HepG2 (cell line): Measurements from ENCODE around the gene THRA. TPM values are rescaled to one million over a fixed set of nuclear protein-coding genes. Genes with fewer than 3 reads are reported as not detected.
A peak's percentile ranks its signal among the peaks of the same experiment; 100 is the strongest.

ENCODE experiments used
- FIP1L1 ChIP-seq: fragments of 200-400 bp; formaldehyde crosslinking; IDR thresholded peaks from 2 replicates; pipeline ENCODE4 v1.6.1; 2018; ENCODE audit warnings: low read depth, mild to moderate bottlenecking, low read length, moderate library complexity, borderline replicate concordance; ENCODE audit not compliant: insufficient read depth
- FOSL1 ChIP-seq: sonication (generic); formaldehyde crosslinking; IDR thresholded peaks from 2 replicates; pipeline ENCODE4 v1.9.0; 2021; ENCODE audit warnings: missing genetic modification reagents, borderline replicate concordance
- GATAD2A ChIP-seq: IDR thresholded peaks from 2 replicates; pipeline ENCODE4 v1.6.1; 2016
- GTF2F1 ChIP-seq: fragments of 150-350 bp; IDR thresholded peaks from 2 replicates; pipeline ENCODE4 v1.6.1; 2014; ENCODE audit warnings: low read length
- MTF1 ChIP-seq: sonication (generic); formaldehyde crosslinking; IDR thresholded peaks from 2 replicates; pipeline ENCODE4 v1.5.0; 2020; ENCODE audit warnings: missing genetic modification reagents
- PAF1 ChIP-seq: IDR thresholded peaks from 2 replicates; pipeline ENCODE4 v1.6.1; 2016; ENCODE audit warnings: missing genetic modification reagents, missing compliant biosample characterization
- PBX3 ChIP-seq: sonication (generic); formaldehyde crosslinking; IDR thresholded peaks from 2 replicates; pipeline ENCODE4 v1.8.1; 2023; ENCODE audit warnings: missing genetic modification reagents, inconsistent platforms, borderline replicate concordance
- PCBP1 ChIP-seq: fragments of 200-400 bp; formaldehyde crosslinking; IDR thresholded peaks from 2 replicates; pipeline ENCODE4 v1.6.1; 2017; ENCODE audit warnings: mild to moderate bottlenecking, low read depth, low read length, borderline replicate concordance
- SALL2 ChIP-seq: sonication (generic); formaldehyde crosslinking; IDR thresholded peaks from 2 replicates; pipeline ENCODE4 v1.8.1; 2023; ENCODE audit warnings: mild to moderate bottlenecking, missing genetic modification reagents, inconsistent platforms
- THAP7 ChIP-seq: sonication (generic); formaldehyde crosslinking; IDR thresholded peaks from 2 replicates; pipeline ENCODE4 v1.8.1; 2023; ENCODE audit warnings: mild to moderate bottlenecking, missing genetic modification reagents
- U2AF2 ChIP-seq: fragments of 200-400 bp; formaldehyde crosslinking; IDR thresholded peaks from 2 replicates; pipeline ENCODE4 v1.6.1; 2017; ENCODE audit warnings: low read depth, mild to moderate bottlenecking, low read length
- ZFYVE20 ChIP-seq: sonication (generic); formaldehyde crosslinking; IDR thresholded peaks from 2 replicates; pipeline ENCODE4 v1.8.0; 2023; ENCODE audit warnings: low read depth, mild to moderate bottlenecking, moderate library complexity, missing genetic modification reagents, borderline replicate concordance
- ZKSCAN5 ChIP-seq: sonication (generic); formaldehyde crosslinking; IDR thresholded peaks from 2 replicates; pipeline ENCODE4 v1.5.1; 2020; ENCODE audit warnings: mild to moderate bottlenecking, missing genetic modification reagents
- ZKSCAN8 ChIP-seq: IDR thresholded peaks from 2 replicates; pipeline ENCODE4 v1.6.1; 2016; ENCODE audit warnings: borderline replicate concordance, missing genetic modification reagents, missing compliant biosample characterization
- ZNF235 ChIP-seq: sonication (generic); formaldehyde crosslinking; IDR thresholded peaks from 2 replicates; pipeline ENCODE4 v1.8.1; 2023; ENCODE audit warnings: mild to moderate bottlenecking, missing genetic modification reagents, borderline replicate concordance
- ZNF256 ChIP-seq: sonication (generic); formaldehyde crosslinking; conservative IDR thresholded peaks from 2 replicates; pipeline ENCODE4 v1.4.0; 2020; ENCODE audit warnings: missing genetic modification reagents
- ZNF382 ChIP-seq: sonication (generic); formaldehyde crosslinking; IDR thresholded peaks from 2 replicates; pipeline ENCODE4 v1.5.0; 2020; ENCODE audit warnings: missing genetic modification reagents, mild to moderate bottlenecking, borderline replicate concordance
- ZNF557 ChIP-seq: sonication (generic); formaldehyde crosslinking; IDR thresholded peaks from 2 replicates; pipeline ENCODE4 v1.4.0; 2020; ENCODE audit warnings: missing genetic modification reagents
- ZNF746 ChIP-seq: sonication (generic); formaldehyde crosslinking; IDR thresholded peaks from 2 replicates; pipeline ENCODE4 v1.8.0; 2022; ENCODE audit warnings: mild to moderate bottlenecking, missing genetic modification reagents
- ZNF878 ChIP-seq: sonication (generic); formaldehyde crosslinking; IDR thresholded peaks from 2 replicates; pipeline ENCODE4 v1.8.1; 2023; ENCODE audit warnings: mild to moderate bottlenecking, missing genetic modification reagents, moderate library complexity
- polyA plus RNA-seq, 8 experiments: library from polyadenylated mRNA; depleted of rRNA in 3 of 8; stranded (reverse) in 7 of 8; unstranded in 1 of 8; fragments of >200 nt; fragmentation: Illumina TruSeq in 4 of 8; extraction: Trizol in 4 of 8; gene quantifications; 2 replicates each; pipeline versions ENCODE4 v1.2.1 to v1.2.3, GENCODE V29; 2011 to 2016; ENCODE audit warnings: low read depth in 4 of 8, missing spikeins in 1 of 8, mixed read lengths in 1 of 8; ENCODE audit not compliant: insufficient read depth in 1 of 8
- total RNA-seq, 5 experiments: library from RNA; depleted of rRNA; stranded (reverse); fragments of >200 nt; fragmentation: Illumina TruSeq; extraction: Trizol; gene quantifications; 2 replicates each; pipeline ENCODE4 v1.2.3, GENCODE V29; 2016; ENCODE audit warnings: low read depth in 1 of 5
- TF ChIP-seq, protein P1 (sequence below): IDR thresholded peaks from 2 replicates; pipeline ENCODE4 v1.6.1; 2016; ENCODE audit warnings: mild to moderate bottlenecking, missing biosample characterization, missing genetic modification reagents
- TF ChIP-seq, protein P2 (sequence below): IDR thresholded peaks from 2 replicates; pipeline ENCODE4 v1.6.1; 2016; ENCODE audit warnings: mild to moderate bottlenecking
- TF ChIP-seq, protein P3 (sequence below): sonication (generic); formaldehyde crosslinking; IDR thresholded peaks from 2 replicates; pipeline ENCODE4 v1.5.1; 2020; ENCODE audit warnings: mild to moderate bottlenecking, missing genetic modification reagents

THRA gene
- total and polyA plus RNA-seq, 2 of the 13 experiments (the other 11 are each of a cell fraction or from before 2014, with no cell fraction given), result 8.0 to 9.9 TPM

GRCh38 chr17:40075201-40075941 is 12.6 kb downstream of the THRA start (continued):
- TF ChIP-seq THAP7 (CRISPR knock-in tag), result no peak
- no peak for TF ChIP-seq MTF1 (CRISPR knock-in tag)
- TF ChIP-seq GTF2F1, result no peak
- TF ChIP-seq ZNF746 (CRISPR knock-in tag), result no peak
- TF ChIP-seq ZNF382, result no peak
- no peak for TF ChIP-seq ZFYVE20
- no peak for TF ChIP-seq ZKSCAN5 (CRISPR knock-in tag)
- no peak; the same call in 1 of the 2 replicates for TF ChIP-seq PCBP1
- TF ChIP-seq PBX3 (CRISPR knock-in tag), result no peak
- TF ChIP-seq SALL2 (CRISPR knock-in tag), result no peak; the same call in 1 of the 2 replicates
- no peak for TF ChIP-seq ZKSCAN8 (CRISPR knock-in tag)
- TF ChIP-seq ZNF235 (CRISPR knock-in tag), result no peak
- TF ChIP-seq, protein P1, sequence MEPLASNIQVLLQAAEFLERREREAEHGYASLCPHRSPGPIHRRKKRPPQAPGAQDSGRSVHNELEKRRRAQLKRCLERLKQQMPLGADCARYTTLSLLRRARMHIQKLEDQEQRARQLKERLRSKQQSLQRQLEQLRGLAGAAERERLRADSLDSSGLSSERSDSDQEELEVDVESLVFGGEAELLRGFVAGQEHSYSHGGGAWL (CRISPR knock-in tag), result no peak
- TF ChIP-seq FOSL1 (CRISPR knock-in tag), result no peak
- no peak for TF ChIP-seq U2AF2
- TF ChIP-seq ZNF878 (CRISPR knock-in tag), result no peak
- TF ChIP-seq GATAD2A (CRISPR knock-in tag), result peak; percentile 37
- no peak; the same call in 1 of the 2 replicates for TF ChIP-seq ZNF256 (CRISPR knock-in tag)
- TF ChIP-seq ZNF557, result no peak
- TF ChIP-seq, protein P2, sequence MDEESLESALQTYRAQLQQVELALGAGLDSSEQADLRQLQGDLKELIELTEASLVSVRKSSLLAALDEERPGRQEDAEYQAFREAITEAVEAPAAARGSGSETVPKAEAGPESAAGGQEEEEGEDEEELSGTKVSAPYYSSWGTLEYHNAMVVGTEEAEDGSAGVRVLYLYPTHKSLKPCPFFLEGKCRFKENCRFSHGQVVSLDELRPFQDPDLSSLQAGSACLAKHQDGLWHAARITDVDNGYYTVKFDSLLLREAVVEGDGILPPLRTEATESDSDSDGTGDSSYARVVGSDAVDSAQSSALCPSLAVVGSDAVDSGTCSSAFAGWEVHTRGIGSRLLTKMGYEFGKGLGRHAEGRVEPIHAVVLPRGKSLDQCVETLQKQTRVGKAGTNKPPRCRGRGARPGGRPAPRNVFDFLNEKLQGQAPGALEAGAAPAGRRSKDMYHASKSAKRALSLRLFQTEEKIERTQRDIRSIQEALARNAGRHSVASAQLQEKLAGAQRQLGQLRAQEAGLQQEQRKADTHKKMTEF (CRISPR knock-in tag), result 0 out of 2 replicates have a peak, but pooled peaks have one; percentile 41
- TF ChIP-seq, protein P3, sequence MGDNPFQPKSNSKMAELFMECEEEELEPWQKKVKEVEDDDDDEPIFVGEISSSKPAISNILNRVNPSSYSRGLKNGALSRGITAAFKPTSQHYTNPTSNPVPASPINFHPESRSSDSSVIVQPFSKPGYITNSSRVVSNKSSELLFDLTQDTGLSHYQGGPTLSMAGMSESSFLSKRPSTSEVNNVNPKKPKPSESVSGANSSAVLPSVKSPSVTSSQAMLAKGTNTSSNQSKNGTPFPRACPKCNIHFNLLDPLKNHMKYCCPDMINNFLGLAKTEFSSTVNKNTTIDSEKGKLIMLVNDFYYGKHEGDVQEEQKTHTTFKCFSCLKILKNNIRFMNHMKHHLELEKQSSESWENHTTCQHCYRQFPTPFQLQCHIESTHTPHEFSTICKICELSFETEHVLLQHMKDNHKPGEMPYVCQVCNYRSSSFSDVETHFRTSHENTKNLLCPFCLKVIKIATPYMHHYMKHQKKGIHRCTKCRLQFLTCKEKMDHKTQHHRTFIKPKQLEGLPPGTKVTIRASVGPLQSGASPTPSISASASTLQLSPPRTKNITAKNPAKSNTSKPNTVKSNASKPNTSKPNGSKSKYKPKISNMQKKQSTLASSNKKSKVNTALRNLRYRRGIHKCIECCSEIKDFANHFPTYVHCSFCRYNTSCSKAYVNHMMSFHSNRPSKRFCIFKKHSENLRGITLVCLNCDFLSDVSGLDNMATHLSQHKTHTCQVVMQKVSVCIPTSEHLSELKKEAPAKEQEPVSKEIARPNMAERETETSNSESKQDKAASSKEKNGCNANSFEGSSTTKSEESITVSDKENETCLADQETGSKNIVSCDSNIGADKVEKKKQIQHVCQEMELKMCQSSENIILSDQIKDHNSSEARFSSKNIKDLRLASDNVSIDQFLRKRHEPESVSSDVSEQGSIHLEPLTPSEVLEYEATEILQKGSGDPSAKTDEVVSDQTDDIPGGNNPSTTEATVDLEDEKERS (CRISPR knock-in tag), result no peak
- TF ChIP-seq PAF1 (CRISPR knock-in tag), result no peak
- TF ChIP-seq FIP1L1, result no peak
